GM18861 (cell line): Measurements from ENCODE around the gene FILIP1L.

Source experiments
- ATAC-seq: cut with Tn5 transposase; IDR thresholded peaks from one replicate; pipeline ENCODE4 v1.9.1; 2021; ENCODE audit not compliant: unreplicated experiment

The FILIP1L gene

DNA sequence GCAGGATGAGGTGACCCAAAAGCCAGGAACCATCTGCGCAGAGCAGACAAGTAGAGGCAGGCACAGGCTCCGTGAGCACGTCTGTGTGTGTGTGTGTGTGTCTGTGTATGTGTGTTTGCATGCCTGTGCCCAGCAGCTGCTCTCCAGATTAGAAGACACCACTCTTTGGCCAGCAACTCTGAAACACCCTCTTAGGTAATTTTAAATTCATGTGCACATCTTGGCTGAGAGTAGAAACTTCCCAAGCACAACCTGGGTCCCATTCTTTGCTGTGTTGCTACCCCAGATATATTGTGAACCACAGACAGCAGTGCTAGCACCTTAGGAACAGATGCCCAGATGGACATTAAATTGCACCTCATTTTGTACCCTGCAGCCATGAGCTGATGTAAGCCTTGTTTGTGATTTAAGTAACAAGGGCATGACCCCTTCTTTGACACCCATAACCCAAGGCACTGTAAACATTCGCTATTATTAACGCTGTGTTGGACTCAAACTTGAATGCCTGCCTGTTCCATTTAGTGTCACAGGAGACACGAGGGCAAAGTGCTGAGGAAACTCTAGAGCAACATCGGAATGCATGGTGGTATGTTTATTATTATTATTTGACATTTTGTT, at the start of gene FILIP1L:
Gene FILIP1L, minus strand, starts transcription at position 89 of the 618 bp plus-strand sequence.
- no peak for ATAC-seq

DNA sequence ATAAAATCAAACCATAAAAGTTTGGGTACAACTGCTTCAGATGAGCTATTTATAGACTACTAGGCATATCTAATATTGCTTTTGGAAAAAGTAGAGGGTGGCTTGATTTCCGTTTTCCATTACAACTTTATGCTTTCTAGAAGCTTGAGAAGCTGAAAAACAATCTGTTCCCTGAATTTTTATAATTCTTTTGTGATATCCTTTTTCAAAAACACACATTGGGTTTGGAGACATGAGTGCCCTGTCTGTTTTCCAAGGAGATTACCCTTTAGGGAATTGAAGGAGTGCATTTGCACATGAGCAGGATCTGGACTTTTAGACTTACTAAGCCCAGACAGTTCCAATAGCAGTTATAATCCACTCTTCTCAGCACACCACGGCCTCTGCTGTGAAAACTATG, 49.5 kb upstream of the FILIP1L start:
- ATAC-seq: no peak

DNA sequence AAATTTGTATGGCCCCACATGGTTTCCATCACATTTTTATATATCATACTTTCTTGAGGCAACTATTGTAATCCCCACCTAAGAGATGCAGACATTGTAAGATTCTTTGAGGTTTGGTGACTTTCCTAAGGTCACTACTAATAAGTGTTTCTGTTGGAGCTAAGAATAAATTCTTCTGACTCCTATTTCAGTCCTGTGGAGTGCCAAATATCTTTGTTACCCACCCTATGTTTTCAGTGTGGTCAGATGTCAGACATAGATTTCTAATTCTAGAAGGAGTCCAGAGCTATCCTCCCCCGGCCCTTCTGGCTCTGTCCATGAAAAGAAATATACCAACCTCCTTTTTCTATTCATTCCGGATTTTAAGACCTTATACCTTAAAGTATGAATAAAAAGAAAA, 46.2 kb upstream of the FILIP1L start:
- no peak for ATAC-seq

GRCh38 chr3:100159331-100160153, 45.2 kb upstream of the FILIP1L start:
- ATAC-seq: no peak

- ATAC-seq: no peak
Measured at GRCh38 chr3:100158918-100159330, 44.6 kb upstream of the FILIP1L start.

GRCh38 chr3:100157685-100158084, 43.4 kb upstream of the FILIP1L start:
- no peak for ATAC-seq

DNA sequence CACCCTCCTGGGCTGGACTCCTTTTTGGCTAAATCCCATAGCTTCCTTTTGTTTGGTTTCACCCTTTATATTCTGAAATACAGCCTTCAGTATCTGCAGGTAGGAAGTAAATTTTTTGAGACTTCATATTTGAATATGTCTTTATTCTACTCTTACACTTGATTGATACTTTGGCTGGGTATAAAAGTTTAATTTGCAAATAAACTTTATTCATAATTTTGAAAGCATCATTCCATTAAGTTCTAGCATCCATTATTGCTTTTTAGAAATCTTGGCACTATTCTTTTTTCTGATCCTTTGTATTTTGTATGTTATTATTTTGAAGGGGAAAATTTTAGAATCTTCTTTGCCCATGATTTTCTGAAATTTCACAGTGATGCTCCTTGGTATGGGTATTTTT, 41.3 kb upstream of the FILIP1L start:
- no peak for ATAC-seq

GRCh38 chr3:100155128-100155527, 40.8 kb upstream of the FILIP1L start:
- no peak for ATAC-seq

DNA sequence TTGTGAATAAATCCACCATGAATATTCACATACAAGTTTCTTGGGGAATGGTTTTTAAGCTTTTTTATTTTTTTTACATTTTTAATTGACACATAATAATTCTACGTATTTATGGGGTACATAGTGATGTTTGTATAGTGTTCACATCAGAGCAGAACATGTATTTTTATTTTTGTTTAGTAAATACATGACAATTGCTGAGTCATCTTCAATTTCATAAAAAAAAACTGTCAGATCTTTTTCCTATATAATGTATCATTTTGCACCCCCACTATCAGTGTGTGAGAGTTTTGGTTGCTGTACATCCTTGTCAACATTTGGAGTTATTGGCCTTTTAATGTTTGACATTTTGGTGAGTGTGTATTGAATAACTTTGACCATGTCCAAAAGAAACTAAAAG, 39.9 kb upstream of the FILIP1L start:
- no peak for ATAC-seq

DNA sequence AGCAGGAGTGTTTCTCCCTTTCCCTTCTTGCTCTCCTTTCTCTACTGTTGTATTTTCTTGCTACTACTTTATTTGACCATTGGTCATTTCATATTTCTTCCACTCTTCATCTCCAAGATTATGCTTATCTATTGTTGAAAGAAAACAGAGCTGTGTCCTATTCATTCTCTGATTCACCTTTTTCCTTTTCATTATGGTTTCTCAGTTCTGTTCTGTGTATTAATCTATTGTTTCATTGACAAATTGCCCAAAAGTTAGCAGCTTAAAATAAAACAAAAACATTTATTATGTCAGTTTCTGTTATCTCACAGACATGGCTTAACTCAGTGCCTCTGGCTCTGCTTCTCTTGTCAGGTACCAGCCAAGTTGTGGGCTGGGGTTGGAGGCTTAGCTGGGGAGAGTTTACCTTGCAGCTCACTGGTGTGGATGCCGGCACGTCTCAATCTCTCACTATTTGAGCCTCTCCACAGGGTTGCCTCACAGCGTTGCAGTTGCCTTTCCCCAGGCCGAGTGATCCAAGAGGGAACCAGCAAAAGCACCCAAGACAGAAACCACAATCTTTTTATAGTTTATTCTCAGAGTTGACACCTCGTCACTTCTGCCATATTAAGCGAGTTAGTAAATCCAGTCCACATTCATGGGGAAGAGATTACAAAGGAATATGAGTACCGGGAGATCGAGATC, 36.9 kb upstream of the FILIP1L start:
- no peak for ATAC-seq

GRCh38 chr3:100150473-100150872, 36.2 kb upstream of the FILIP1L start:
- no peak for ATAC-seq

- ATAC-seq: no peak
Measured at GRCh38 chr3:100149713-100150415, 35.6 kb upstream of the FILIP1L start.

- ATAC-seq: no peak
Measured at GRCh38 chr3:100149130-100149529, 34.8 kb upstream of the FILIP1L start.

GRCh38 chr3:100144255-100144866, 30.1 kb upstream of the FILIP1L start:
- peak; percentile 74 for ATAC-seq

GRCh38 chr3:100141586-100141985, 27.3 kb upstream of the FILIP1L start:
- ATAC-seq: no peak

DNA sequence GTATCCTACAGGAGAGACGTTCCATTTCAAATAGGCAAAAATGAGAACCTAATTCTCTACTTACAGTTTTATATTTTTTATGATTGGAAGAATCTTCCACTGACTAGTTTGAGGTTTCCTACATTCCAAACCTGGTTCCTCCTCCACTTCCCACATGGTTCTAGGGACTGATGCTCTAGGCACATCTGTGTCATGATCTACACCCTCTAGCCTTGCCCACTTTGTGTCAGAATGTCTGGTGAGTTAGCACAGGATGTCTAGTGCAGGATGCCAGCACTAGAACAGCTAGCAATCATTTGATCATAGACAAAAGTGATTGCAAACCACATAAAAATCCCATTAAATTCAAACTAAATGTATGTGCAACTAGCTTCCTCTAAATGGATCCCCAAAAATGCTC, 26.7 kb upstream of the FILIP1L start:
- ATAC-seq: no peak

GRCh38 chr3:100136921-100137320, 22.6 kb upstream of the FILIP1L start:
- no peak for ATAC-seq

- ATAC-seq: no peak
Measured at GRCh38 chr3:100131241-100131640, 16.9 kb upstream of the FILIP1L start.

DNA sequence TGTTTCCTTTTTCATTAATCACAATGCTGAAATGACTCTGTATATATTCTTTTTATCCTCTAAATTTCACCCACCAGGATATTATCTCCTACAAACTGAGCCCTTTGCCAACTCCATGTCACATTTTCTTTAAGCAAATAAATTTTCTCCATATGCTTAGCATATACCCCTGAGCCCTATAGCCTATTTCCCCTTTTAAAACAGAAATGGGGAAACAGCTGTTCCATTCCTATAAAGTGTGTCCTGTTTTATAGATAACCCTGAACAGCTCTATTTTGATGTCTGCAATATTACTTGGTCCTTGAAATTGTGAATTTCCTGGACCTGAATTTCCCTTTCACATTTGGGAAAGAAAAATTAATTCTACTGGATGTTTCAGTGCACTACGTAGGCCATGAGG, 15.6 kb upstream of the FILIP1L start:
- ATAC-seq: no peak

DNA sequence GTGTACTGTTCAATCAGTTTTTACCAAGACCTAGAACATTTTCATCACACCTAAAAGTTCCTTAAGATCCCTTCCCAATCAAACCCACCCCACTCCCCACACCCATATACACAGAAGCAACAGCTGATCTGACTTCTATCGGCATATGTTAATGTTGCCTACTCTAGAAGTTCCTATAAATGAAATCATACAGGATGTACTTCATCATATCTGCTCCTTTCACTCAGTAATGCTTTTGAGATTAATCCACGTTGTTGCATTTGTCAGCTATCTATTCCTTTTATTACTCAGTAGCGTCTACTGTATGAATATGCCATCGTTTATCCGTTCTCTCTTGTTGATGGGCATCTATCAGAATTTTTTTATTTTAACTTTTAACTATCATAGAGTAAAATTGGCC, 14.3 kb upstream of the FILIP1L start:
- ATAC-seq: no peak

DNA sequence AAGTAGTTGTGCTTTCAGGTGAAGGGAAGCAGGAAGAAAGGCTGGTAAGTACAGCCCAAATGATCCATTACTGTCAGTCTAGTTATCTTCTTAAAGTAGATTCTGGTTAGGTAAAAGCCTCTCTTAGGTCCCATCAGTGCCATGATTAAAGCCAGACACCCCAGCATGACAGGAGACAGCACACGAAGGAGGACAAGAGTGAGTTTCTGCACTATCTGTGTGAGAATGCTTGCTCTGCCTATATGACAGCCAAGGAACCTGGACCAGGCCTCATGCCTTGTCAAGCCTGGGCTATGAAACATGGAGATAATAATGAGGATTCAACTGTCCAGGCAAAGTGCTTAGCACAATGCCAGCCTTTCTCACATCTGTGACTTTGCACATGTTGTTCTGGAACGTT, 13.5 kb upstream of the FILIP1L start:
- ATAC-seq: no peak
